A549 (cell line): Measurements from ENCODE around the gene DNAJB13.

ENCODE experiments used
- CTCF ChIP-seq: fragments of >200 bp; sonication (Bioruptor Twin); formaldehyde crosslinking; IDR thresholded peaks from 3 replicates; pipeline ENCODE4 v1.5.1; 2016
- EP300 ChIP-seq, 2 experiments: fragments of >200 bp; sonication (Bioruptor Twin); formaldehyde crosslinking; IDR thresholded peaks; 2 replicates in 1 of 2; 3 replicates in 1 of 2; pipeline ENCODE4 v1.6.1; 2016 to 2017
- MYC ChIP-seq: IDR thresholded peaks from 2 replicates; pipeline ENCODE4 v1.6.1; 2012; ENCODE audit warnings: mild to moderate bottlenecking, inconsistent platforms, low read length, improper control_type of control experiment, borderline replicate concordance
- POLR2AphosphoS2 ChIP-seq: conservative IDR thresholded peaks from 2 replicates; pipeline ENCODE4 v1.6.1; 2012; ENCODE audit warnings: low read length, improper control_type of control experiment, inconsistent platforms
- REST ChIP-seq: fragments of 200-600 bp; sonication (generic); IDR thresholded peaks from 2 replicates; pipeline ENCODE4 v1.6.1; 2016; ENCODE audit warnings: antibody characterized with exemption, mild to moderate bottlenecking, moderate library complexity
- SREBF2 ChIP-seq: fragments of 450-650 bp; IDR thresholded peaks from 2 replicates; pipeline ENCODE4 v1.6.1; 2014; ENCODE audit warnings: mild to moderate bottlenecking, moderate library complexity
- ZC3H11A ChIP-seq: fragments of 450-650 bp; IDR thresholded peaks from 2 replicates; pipeline ENCODE4 v1.6.1; 2014; ENCODE audit warnings: antibody characterized with exemption, mild to moderate bottlenecking

GRCh38 chr11:73996161-73996747 is 45.4 kb downstream of the DNAJB13 start:
- TF ChIP-seq CTCF (no peak), EP300 (IDR thresholded peaks at IDR 0.05) (no peak), REST (no peak), ZC3H11A (no peak), SREBF2 (no peak), MYC (no peak), POLR2AphosphoS2 (no peak)
